Psoas muscle (tissue), 8 donors: ENCODE results near the gene VPS13D. TPM values are rescaled to one million over a fixed set of nuclear protein-coding genes. Genes with fewer than 3 reads are reported as not detected.

Experiments used
- ATAC-seq, 4 donors: fragments of 200-7000 bp; cut with Tn5 transposase; one replicate each; pipeline ENCODE4 v1.9.1; 2020; ENCODE audit warnings: moderate library complexity in 3 of 4, mild to moderate bottlenecking in 2 of 4
- DNase-seq, 2 donors: peaks; one replicate each; pipeline ENCODE4 v3.0.0-alpha.2; 2020
- H3K27ac ChIP-seq: fragments of 200-600 bp; one replicate; pipeline ENCODE4 v1.8.0; 2022
- H3K27me3 ChIP-seq, 3 donors: fragments of 200-600 bp in 1 of 3; one replicate each; pipeline versions ENCODE4 v1.6.1 to v1.8.0; 2013 to 2022; ENCODE audit warnings: low read length in 2 of 3, mild to moderate bottlenecking in 2 of 3, moderate library complexity in 1 of 3; ENCODE audit not compliant: insufficient read depth in 3 of 3
- H3K36me3 ChIP-seq, 2 donors: fragments of 200-600 bp in 1 of 2; one replicate each; pipeline versions ENCODE4 v1.6.1 to v1.8.0; 2013 to 2022; ENCODE audit warnings: low read depth in 1 of 2, mild to moderate bottlenecking in 1 of 2, moderate library complexity in 1 of 2; ENCODE audit not compliant: insufficient read depth in 1 of 2
- H3K4me1 ChIP-seq: fragments of 200-600 bp; one replicate; pipeline ENCODE4 v1.8.0; 2022
- H3K4me3 ChIP-seq: fragments of 200-600 bp; one replicate; pipeline ENCODE4 v1.8.0; 2022; ENCODE audit warnings: mild to moderate bottlenecking
- H3K9me3 ChIP-seq: fragments of 200-600 bp; one replicate; pipeline ENCODE4 v1.8.0; 2022
- CTCF ChIP-seq: fragments of 200-600 bp; IDR thresholded peaks from one replicate; pipeline ENCODE4 v1.8.0; 2022; ENCODE audit warnings: antibody characterized with exemption
- WGBS, 3 donors: extraction: QIAGEN DNeasy Blood & Tissue Kit; methylation state at CpG; one replicate each; pipeline versions ENCODE4 v1.1.6 to v1.1.7; 2013; 5-methylcytosine and 5-hydroxymethylcytosine counted together
- intact Hi-C, 2 donors: fragments of 100-400 bp; cut with DNase I; formaldehyde crosslinking; loops; one replicate each; pipeline versions ENCODE4 v1.11.0 to v1.14.2; 2022
- polyA plus RNA-seq, 3 donors: library from polyadenylated mRNA; stranded (reverse); fragments of 200-250 nt; gene quantifications; one replicate each; pipeline ENCODE4 v1.2.3, GENCODE V29; 2013
- total RNA-seq, 4 donors: library from RNA; stranded (reverse); fragmentation: NEBNext Ultra II Directional in 2 of 4; extraction: Animal tissue kit (Norgen Biotek cat#: 25700) in 2 of 4; gene quantifications; one replicate each; pipeline versions ENCODE4 v1.2.1 to v1.2.4, GENCODE V29; 2021 to 2023
- donor health status: healthy with polysubstance abuse.
- donor health status: DM: no; HTN: no; CAD: no; lungs with moderate emphysema.
- donor health status: Bipolar disorder and iron deficiency.
- donor health status: healthy.
- donor health status: DM: yes; HTN: yes; CAD: no.
- donor health status: DM: no; HTN: no; CAD: no.
- donor health status: DM: no; HTN: no; CAD: no.
- donor health status: DM: yes; HTN: yes; CAD: no.

Gene VPS13D
- total and polyA plus RNA-seq, 7 donors: 19.9 to 69.1 (median 45.3) TPM

GRCh38 chr1:12464598-12465056 is 234.8 kb downstream of the VPS13D start:
- intact Hi-C loops: loop anchor here in 1 of 2 donors (5.0 kb wide), 1 partner anchor 37 kb away; no protein-coding TSS in a partner anchor
- Histone ChIP-seq H3K27me3 (no peaks in the 10 kb centered on the region), H3K4me3 (no peak overlapping the region), H3K27ac (peak overlapping the region; percentile 74), H3K36me3 (no peaks in the 10 kb centered on the region), H3K9me3 (no peaks in the 10 kb centered on the region), H3K4me1 (peaks cover 64% of the 10 kb centered on the region)
- peak in 1 of 2 donors; percentile 53 for DNase-seq
- TF ChIP-seq CTCF: no peak
- ATAC-seq: peak; percentile 87 to 94 (median 88)
- WGBS, 3 donors: 34 to 46% (median 34%) methylated on average over 5 of the region's 5 CpGs

- H3K36me3 ChIP-seq: no peaks in the 10 kb centered on the region
- peak overlapping the region; percentile 74 for H3K27ac ChIP-seq
- intact Hi-C loops: no loop called here
- no peak for TF ChIP-seq CTCF
- no peaks in the 10 kb centered on the region for H3K9me3 ChIP-seq
- ATAC-seq (no peak), DNase-seq (no peak)
- 91 to 96% (median 96%) methylated on average over 3 of the region's 3 CpGs for WGBS, 3 donors
- peaks cover 64% of the 10 kb centered on the region for H3K4me1 ChIP-seq
- H3K4me3 ChIP-seq: no peak overlapping the region
- H3K27me3 ChIP-seq: no peaks in the 10 kb centered on the region
These were observed 235.3 kb downstream of the VPS13D start for GRCh38 chr1:12465126-12465525.

DNA sequence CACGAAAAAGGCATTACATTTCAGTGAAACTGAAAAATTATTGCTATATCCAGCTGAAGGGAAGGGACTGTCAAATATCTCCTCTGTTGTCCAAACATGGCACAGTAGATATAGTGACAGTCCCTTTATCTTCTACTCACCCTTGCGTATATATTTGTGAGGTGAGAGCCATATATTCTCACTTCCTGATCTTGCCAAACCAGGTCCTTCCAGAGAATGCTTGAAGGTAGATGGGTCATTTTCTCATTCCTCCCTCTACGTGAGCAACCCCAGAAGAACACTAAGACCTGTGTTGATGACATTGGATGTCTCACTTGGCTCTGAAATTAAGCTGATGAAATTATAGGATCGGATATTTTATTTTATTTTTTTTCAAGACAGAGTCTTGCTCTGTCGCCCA is 237.0 kb downstream of the VPS13D start:
- 63 to 90% (median 79%) methylated on average over 5 of the region's 5 CpGs for WGBS, 3 donors

GRCh38 chr1:12467570-12468286 is 237.9 kb downstream of the VPS13D start:
- Histone ChIP-seq H3K4me3 (no peak overlapping the region), H3K9me3 (no peaks in the 10 kb centered on the region), H3K4me1 (peaks cover 53% of the 10 kb centered on the region), H3K36me3 (no peaks in the 10 kb centered on the region), H3K27me3 (no peaks in the 10 kb centered on the region), H3K27ac (no peak overlapping the region)
- WGBS, 3 donors: 84 to 85% (median 85%) methylated on average over 6 of the region's 6 CpGs
- no peak for TF ChIP-seq CTCF
- ATAC-seq: no peak
- intact Hi-C loops: no loop called here
- no peak for DNase-seq

More for the DNA sequence above, 237.0 kb downstream of the VPS13D start:
- intact Hi-C loops: no loop called here
- Histone ChIP-seq H3K27ac (no peak overlapping the region), H3K9me3 (no peaks in the 10 kb centered on the region), H3K27me3 (no peaks in the 10 kb centered on the region), H3K4me3 (no peak overlapping the region), H3K4me1 (peaks cover 53% of the 10 kb centered on the region), H3K36me3 (no peaks in the 10 kb centered on the region)
- TF ChIP-seq CTCF: no peak
- DNase-seq (no peak), ATAC-seq (no peak)
